Right renal pelvis (tissue), 4 donors: ENCODE measurements around the gene MRGPRF. TPM values are rescaled to one million over a fixed set of nuclear protein-coding genes. Genes with fewer than 3 reads are reported as not detected.
"Not testable (repeated sequence)": the region's sequence is repeated elsewhere in the genome, so short reads cannot be mapped to it uniquely, and the experiment has no call there.

Experiments
- DNase-seq, 4 donors: peaks; one replicate each; pipeline ENCODE4 v3.0.0-alpha.2; 2013; ENCODE audit warnings: low read depth in 4 of 4, low spot score in 3 of 4, missing footprints in 1 of 4
- polyA plus RNA-seq, 4 donors: library from polyadenylated mRNA; unstranded; fragments of 120-200 nt; gene quantifications; one replicate each; pipeline ENCODE4 v1.2.1, GENCODE V29; 2013; ENCODE audit not compliant: insufficient read length in 4 of 4

The MRGPRF gene
- polyA plus RNA-seq, 4 donors, result 26.0 to 32.4 (median 26.5) TPM

DNA sequence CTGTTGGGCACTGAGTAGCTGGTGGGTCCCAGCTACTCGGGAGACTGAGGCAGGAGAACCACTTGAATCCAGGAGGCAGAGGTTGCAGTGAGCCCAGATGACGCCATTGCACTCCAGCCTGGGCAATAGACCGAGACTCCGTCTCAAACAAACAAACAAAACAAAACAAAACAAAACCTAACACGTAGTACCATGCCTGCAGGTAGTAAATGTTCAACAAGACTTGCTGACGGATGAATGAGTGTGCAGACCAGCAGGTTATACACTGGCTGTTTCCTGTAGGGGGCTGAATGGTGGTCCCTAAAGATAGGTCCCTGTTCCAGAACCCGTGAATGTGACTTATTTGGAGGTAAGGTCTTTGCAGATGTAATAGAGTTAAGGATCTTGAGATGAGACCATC is 19.5 kb downstream of the MRGPRF start:
- DNase-seq, result no peak

- DNase-seq, result no peak
Observed at GRCh38 chr11:68992743-68993255, 20.2 kb downstream of the MRGPRF start.

DNA sequence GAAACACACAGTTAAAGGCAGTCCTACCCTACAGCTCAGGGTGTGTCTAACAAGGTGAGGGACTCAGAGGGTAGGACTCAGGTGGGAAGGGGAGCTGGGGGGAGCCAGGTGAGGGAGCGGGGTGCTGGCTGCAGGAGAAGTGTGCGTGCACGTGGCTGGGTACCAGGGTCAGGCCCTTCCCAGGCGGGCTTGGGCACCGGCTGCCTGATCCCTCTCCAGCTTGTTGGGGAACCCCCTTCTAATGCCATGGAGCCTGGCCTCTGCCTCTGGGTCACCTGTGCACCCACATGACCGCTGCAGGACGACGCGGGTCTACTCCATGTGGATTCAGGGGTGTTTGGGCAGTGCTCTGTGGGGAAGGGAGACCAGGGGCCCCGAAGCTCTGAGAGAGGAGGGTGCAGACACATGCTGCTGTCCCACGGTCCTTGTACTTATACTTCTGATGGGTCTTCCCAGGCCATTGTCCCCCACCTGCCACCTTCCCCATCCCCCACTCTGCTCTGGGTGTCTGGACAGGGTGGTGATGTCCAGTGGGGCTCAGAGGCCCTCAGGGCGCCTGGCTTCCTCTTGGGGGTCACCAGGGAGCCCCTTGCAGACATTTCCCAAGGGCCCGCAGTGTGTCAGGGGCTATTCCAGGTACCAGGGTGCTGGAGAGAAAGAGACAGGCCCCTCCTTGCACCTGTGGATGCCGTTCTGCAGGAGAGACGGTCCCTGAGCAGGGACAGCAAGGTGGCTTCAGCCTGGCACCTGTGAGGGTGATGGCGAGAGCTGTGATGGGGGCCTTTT is 21.9 kb downstream of the MRGPRF start:
- no peak for DNase-seq

- no peak for DNase-seq
Observed at GRCh38 chr11:68989936-68990606, 23.0 kb downstream of the MRGPRF start.

GRCh38 chr11:68988491-68988890 is 24.6 kb downstream of the MRGPRF start:
- DNase-seq, result no peak

DNA sequence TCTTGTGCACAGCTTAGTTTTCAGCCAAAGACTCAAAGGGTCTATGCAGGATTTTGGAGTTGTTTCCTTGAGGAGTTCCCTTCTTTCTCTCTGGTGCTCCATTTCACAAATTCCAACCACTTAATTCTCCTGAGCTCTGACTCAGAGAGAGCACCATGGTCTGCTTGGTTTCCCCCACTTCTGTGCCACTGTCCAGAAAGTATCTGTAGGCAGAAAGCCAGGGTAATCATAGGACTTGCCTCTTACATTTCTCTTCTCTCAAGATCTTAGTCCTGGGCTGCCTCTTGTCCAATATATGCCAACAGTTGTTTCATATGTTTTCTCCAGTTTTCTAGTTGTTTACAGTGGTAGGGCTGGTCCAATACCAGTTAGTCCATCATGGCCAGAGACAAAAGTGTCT is 25.8 kb downstream of the MRGPRF start:
- no peak for DNase-seq

- DNase-seq, result no peak
Observed at GRCh38 chr11:68983801-68984200, 29.2 kb downstream of the MRGPRF start.

DNA sequence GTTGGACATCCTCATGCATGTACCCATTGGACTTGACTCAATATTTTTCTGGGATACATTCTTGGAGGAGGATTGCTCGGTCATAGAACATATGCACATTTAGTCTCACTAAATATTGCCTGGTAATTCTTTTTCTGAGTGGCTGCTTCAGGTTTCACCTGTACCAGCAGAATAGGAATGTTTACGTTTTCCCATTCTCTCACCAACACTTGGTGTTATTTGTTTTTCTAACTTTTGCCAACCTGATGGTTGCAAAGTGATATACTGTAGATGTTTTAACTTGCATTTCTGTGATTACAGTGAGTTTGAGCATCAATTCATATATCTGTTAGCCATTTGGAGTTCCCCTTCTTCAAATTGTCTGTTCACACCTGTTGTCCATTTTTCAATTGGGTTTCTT is 30.9 kb downstream of the MRGPRF start:
- DNase-seq, result no peak

DNA sequence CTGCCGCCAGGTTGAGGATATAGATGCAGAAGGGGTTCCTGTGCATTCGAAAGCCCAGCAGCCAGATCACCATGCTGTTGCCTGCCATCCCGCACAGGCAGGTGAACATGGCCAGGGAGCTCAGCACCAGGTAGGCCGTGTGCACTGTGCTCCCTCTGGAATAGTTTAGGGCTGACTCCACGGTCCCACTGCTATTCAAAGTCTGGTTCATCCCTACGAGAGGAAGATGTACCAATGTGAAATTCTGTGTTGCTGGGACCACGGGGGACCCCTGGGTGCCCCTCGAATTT is 32.3 kb downstream of the MRGPRF start, which contains the start of gene MRGPRD:
Gene MRGPRD (minus strand): TSS at position 211 of the 290 bp plus-strand sequence. CDS start 0 bp downstream, at position 211.
- DNase-seq, result no peak

GRCh38 chr11:68979931-68980775 is 32.9 kb downstream of the MRGPRF start:
- no peak for DNase-seq

- no peak for DNase-seq
Observed at GRCh38 chr11:68978931-68979594, 34.0 kb downstream of the MRGPRF start.

GRCh38 chr11:68978626-68978930 is 34.5 kb downstream of the MRGPRF start:
- DNase-seq, result no peak

- no peak for DNase-seq
Observed at GRCh38 chr11:68977781-68978625, 35.0 kb downstream of the MRGPRF start.

DNA sequence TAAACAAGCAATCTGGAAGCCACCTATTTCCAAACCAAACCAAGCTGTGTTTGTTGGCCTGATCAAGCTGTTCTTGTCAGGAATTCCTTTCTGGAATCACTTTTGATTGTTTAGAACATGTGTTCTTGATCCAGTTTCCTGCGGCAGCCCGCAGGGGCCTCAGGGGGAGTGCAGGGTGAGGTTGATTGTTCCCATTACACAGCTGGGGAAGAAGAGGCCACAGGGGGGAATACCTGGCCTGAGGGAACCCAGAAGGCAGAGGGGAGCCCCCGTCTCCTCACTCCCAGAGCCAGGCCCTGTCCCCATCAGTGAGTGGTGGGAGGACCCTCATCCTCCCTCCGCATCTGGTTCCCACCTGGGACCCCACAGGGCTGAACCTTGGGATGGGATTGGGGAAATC is 36.5 kb downstream of the MRGPRF start:
- no peak for DNase-seq

DNA sequence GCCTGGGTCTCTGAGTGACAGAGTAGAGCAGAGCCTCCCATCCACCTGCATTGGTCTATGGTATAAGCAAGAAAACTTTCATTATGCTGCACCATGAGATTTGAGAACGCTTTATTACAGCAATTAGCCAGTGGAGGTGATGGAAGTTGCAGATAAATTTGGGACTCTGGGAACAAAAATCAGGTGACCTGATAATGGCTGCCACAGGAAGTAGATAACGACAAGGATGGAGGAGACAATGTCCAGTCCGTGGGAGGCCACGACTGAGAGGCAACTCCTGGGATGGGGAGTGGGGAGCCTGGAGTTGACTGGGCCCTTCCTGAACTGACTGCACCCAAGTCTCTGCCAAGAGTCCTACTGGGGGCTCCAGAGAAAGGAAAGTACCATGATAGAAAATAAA is 37.0 kb downstream of the MRGPRF start:
- DNase-seq, result no peak

DNA sequence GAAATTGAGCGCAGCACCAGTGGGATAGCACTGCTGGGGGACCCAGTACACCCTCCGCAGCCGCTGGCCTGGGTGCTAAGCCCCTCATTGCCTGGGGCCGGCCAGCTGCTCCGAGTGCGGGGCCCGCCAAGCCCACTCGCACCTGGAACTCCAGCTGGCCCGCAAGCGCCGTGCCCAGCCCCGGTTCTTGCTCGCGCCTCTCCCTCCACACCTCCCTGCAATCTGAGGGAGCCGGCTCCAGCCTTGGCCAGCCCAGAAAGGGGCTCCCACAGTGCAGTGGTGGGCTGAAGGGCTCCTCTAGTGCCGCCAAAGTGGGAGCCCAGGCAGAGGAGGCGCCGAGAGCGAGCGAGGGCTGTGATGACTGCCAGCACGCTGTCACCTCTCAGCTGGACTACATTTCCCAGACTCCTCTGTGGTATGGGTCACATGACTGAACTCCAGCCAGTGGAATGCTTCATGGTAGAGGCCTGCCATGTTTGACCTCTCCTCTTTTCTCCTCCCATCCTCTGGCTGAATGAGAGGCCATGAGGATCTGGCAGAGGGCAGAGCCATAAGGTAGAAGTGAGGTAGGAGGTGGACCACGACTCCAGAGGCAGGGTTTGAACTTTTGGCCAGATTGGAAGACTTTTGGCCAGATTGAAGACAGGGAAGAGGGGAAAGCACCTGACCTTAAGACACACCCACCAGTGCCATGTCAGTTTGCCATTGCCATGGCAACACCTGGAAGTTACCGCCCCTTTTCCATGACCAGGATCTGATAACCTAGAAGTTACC is 38.4 kb downstream of the MRGPRF start:
- DNase-seq, result no peak

- not testable (repeated sequence) for DNase-seq
Observed at GRCh38 chr11:68973706-68974105, 39.3 kb downstream of the MRGPRF start.

DNA sequence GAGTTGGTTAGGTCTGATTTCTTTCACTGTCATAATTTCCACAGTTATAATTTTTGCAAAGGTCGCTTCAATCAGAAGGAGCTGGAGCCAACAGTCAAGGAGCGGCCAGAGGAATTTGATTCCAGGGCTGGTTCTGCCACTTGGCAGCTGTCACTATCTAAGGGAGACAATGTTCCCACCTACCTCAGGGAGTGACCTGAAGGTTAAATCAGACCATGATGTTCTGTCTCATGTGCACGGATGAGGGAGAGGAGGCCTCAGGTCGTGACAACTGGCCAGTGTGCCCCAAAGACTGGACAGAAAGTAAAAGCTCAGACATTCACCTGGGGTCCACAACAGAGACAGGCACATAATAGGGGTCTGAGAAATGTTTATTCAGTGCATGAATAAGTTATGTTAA is 39.8 kb downstream of the MRGPRF start:
- no peak for DNase-seq
